Measurements from ENCODE around the gene RPRD2. TPM values are rescaled to one million over a fixed set of nuclear protein-coding genes. Genes with fewer than 3 reads are reported as not detected.

The RPRD2 gene
- total RNA-seq, 2 donors from 2014 or later = 20.6 to 31.4 TPM

GRCh38 chr1:150332651-150333290, 31.2 kb upstream of the RPRD2 start:
- H3K27ac ChIP-seq = no peak overlapping the region
- H3K9me3 ChIP-seq = no peaks in the 10 kb centered on the region
- H3K4me1 ChIP-seq (replicated peaks) = no peaks in the 10 kb centered on the region
- no peak overlapping the region for H3K4me3 ChIP-seq
- 93% methylated on average over 7 of the region's 7 CpGs for WGBS
- no peak for DNase-seq (ENCODE audit: low spot score)
- intact Hi-C loops (cut with DNase I) = no loop called here
- peaks cover 30 to 53% of the 10 kb centered on the region in 2 donors for H3K36me3 ChIP-seq
- TF ChIP-seq POLR2A (IDR thresholded peaks at IDR 0.05) = no peak
- TF ChIP-seq POLR2AphosphoS5 (IDR thresholded peaks at IDR 0.05) = no peak
- no peaks in the 10 kb centered on the region for H3K27me3 ChIP-seq (replicated peaks; ENCODE audit: insufficient read depth)

DNA sequence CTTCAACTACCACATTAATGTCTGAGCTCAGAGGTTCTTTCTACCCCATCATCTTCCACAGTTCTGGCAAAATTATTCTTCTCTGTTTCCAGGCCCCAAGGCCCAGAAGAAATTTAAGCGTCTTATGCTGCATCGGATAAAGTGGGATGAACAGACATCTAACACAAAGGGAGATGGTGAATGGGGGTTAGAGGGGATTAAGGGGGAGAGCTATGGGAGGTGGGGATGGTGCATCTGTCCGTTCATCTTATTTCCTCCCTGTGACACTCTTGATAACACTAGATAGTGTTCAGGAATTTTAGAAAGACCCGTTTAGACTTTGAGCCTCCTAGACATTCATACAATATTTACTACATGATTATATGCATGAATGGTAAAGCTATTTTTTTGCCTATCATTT, 17.6 kb upstream of the RPRD2 start:
- Histone ChIP-seq H3K4me1 (replicated peaks) (no peaks in the 10 kb centered on the region), H3K27ac (no peak overlapping the region), H3K36me3 (peaks cover 0 to 17% of the 10 kb centered on the region in 2 donors), H3K4me3 (no peak overlapping the region), H3K27me3 (replicated peaks; ENCODE audit: insufficient read depth) (no peaks in the 10 kb centered on the region), H3K9me3 (no peaks in the 10 kb centered on the region)
- WGBS = 83% methylated on average over 4 of the region's 4 CpGs
- TF ChIP-seq CTCF (IDR thresholded peaks at IDR 0.05) (no peak), POLR2AphosphoS5 (IDR thresholded peaks at IDR 0.05) (no peak), POLR2A (IDR thresholded peaks at IDR 0.05) (no peak)
- no peak for DNase-seq (ENCODE audit: low spot score)
- intact Hi-C loops (cut with DNase I) = no loop called here

- intact Hi-C loops (cut with DNase I) = no loop called here
- no peaks in the 10 kb centered on the region for H3K9me3 ChIP-seq
- DNase-seq (ENCODE audit: low spot score) = no peak
- no peaks in the 10 kb centered on the region for H3K27me3 ChIP-seq (replicated peaks; ENCODE audit: insufficient read depth)
- no peaks in the 10 kb centered on the region for H3K36me3 ChIP-seq
- H3K4me1 ChIP-seq (replicated peaks) = no peaks in the 10 kb centered on the region
- no peak for TF ChIP-seq POLR2A (IDR thresholded peaks at IDR 0.05)
- TF ChIP-seq POLR2AphosphoS5 (IDR thresholded peaks at IDR 0.05) = no peak
- no peak for TF ChIP-seq CTCF (IDR thresholded peaks at IDR 0.05)
- WGBS = 93% methylated on average over 4 of the region's 4 CpGs
- H3K4me3 ChIP-seq = no peak overlapping the region
- no peak overlapping the region for H3K27ac ChIP-seq
Observed at GRCh38 chr1:150352866-150353265, 11.1 kb upstream of the RPRD2 start.

GRCh38 chr1:150362721-150363425, 1.1 kb upstream of the RPRD2 start:
- Histone ChIP-seq H3K27me3 (replicated peaks; ENCODE audit: insufficient read depth) (no peaks in the 10 kb centered on the region), H3K36me3 (no peaks in the 10 kb centered on the region), H3K27ac (peak overlapping the region; percentile 87 to 98), H3K9me3 (no peaks in the 10 kb centered on the region), H3K4me3 (peak overlapping the region; percentile 70 to 75), H3K4me1 (replicated peaks) (no peaks in the 10 kb centered on the region)
- intact Hi-C loops (cut with DNase I) = loop anchor here (10.0 kb wide), 1 partner anchor 192 kb away; no protein-coding TSS in a partner anchor
- TF ChIP-seq CTCF (IDR thresholded peaks at IDR 0.05) = no peak
- TF ChIP-seq POLR2AphosphoS5 (IDR thresholded peaks at IDR 0.05) = no peak
- TF ChIP-seq POLR2A (IDR thresholded peaks at IDR 0.05) = no peak
- DNase-seq (ENCODE audit: low spot score) = peak; percentile 13
- 47% methylated on average over 22 of the region's 22 CpGs for WGBS

DNA sequence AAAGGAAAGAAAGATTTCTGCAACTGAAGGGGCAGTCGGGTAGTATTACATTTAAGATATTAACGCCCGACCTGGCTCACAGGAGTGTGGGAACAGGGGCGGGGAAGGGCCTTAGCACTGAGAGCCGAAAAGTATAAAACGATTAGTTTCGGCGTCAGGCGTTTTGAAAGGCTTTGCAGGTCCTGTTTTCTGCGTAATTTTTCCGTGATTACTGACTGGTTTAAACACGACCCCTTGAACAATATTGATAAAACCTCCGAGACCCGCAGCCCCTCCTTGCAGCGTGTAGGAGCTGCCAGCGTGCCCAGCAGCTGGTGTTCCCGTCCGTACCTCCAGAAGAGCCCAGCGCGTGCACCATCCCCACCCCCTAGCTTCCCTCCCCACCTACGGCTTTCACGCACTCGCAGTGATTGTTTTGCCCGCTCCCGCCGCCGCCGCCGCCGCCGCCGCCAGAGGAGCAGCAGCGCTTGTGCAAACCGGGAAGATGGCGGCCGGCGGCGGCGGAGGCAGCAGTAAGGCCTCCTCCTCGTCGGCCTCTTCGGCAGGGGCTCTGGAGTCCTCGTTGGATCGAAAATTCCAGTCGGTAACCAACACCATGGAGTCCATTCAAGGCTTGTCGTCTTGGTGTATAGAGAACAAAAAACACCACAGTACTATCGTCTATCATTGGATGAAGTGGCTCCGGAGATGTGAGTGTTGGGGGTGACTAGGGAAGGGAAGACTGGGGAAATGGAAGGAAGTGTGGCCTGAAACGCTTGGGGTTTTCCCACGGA, 470 bp downstream of the RPRD2 start:
- Histone ChIP-seq H3K27me3 (replicated peaks; ENCODE audit: insufficient read depth) (no peaks in the 10 kb centered on the region), H3K9me3 (no peaks in the 10 kb centered on the region), H3K36me3 (no peaks in the 10 kb centered on the region), H3K4me1 (replicated peaks) (no peaks in the 10 kb centered on the region), H3K27ac (peak overlapping the region; percentile 87 to 98), H3K4me3 (peak overlapping the region; percentile 70 to 75)
- TF ChIP-seq POLR2A (IDR thresholded peaks at IDR 0.05) = peak; percentile 59
- TF ChIP-seq CTCF (IDR thresholded peaks at IDR 0.05) = peak in 3 of 4 experiments; percentile 11 to 29 (median 15)
- TF ChIP-seq POLR2AphosphoS5 (IDR thresholded peaks at IDR 0.05) = no peak
- under 1% methylated on average over 50 of the region's 50 CpGs for WGBS
- intact Hi-C loops (cut with DNase I) = loop anchor here (10.0 kb wide), 1 partner anchor 190 kb away; no protein-coding TSS in a partner anchor
- peak; percentile 70 for DNase-seq (ENCODE audit: low spot score)
